Stimulated activated CD8-positive, alpha-beta memory T cell treated with anti-CD3 and anti-CD28 coated beads, Interleukin-12 subunit alpha, Interleukin-12 subunit beta, amount 100 ng/mL, for 4 hours (primary cell): ENCODE measurements around the gene TRIM42.

Experiments
- DNase-seq: peaks from one replicate; pipeline ENCODE4 v3.0.0-alpha.2; 2020; ENCODE audit warnings: low read depth

TRIM42 gene

GRCh38 chr3:140677764-140678163, at the start of gene TRIM42:
TSS of gene TRIM42 (plus strand) at chr3:140678064. CDS start at chr3:140678230, 166 bp downstream.
- no peak for DNase-seq

- no peak for DNase-seq
These were observed 49.3 kb upstream of the TRIM42 start for GRCh38 chr3:140628606-140629005.

DNA sequence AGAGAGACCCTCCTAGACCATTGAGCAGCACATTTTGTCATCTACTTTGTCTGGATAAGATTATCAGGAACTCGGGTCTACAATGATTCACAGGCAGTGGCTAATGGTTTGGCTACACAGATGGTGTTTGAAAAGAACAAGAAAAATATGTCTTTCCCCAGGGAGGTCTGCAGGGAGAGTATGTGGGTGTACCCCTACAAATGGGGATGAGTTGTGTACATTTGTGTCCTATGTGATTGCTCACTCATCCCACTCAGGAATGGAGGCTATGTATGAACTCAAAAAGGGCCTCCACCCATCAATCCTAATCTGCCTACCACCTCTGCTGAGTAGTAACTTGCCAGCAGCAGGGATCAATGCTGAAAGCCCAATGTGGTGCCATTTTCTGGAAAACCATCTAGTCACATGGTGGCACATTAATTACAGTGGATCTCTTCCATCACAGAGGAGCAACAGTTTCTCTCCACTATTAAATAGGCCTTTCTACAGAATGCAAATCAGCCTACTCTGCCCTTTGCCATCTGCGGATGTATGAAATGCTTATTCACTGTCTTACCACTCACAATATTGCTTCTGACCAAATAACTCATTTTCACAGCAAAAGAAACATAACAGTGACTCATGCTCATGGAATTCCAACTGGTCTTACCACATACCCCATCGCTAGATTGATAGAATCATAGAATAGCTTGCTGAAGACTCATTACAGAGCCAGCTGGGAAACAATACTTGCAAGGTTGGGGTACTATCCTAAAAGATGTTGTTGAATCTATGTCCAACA, 48.3 kb upstream of the TRIM42 start:
- DNase-seq: no peak

GRCh38 chr3:140630366-140630765, 47.5 kb upstream of the TRIM42 start:
- no peak for DNase-seq

- no peak for DNase-seq
These were observed 47.0 kb upstream of the TRIM42 start for GRCh38 chr3:140630866-140631265.

DNA sequence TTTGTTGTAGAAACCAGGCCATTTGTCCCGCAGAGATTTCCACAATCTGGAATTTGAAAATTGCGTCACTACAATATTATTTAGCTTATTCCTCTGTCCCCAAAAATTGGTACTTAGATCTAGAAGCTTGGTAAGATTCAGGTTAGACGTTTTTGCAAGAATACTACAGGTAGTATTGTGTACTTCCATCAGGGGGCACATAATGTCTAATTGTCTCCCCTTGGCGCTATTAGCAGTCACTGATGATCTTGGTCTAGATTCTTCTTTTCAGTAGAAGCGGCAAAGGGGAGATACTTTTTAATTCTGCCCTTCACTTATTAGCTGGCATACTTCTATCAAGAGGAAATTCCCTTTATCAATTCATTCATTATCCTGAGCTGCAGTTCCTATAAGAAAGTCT, 42.6 kb upstream of the TRIM42 start:
- DNase-seq: no peak

GRCh38 chr3:140636406-140637138, 41.3 kb upstream of the TRIM42 start:
- no peak for DNase-seq

DNA sequence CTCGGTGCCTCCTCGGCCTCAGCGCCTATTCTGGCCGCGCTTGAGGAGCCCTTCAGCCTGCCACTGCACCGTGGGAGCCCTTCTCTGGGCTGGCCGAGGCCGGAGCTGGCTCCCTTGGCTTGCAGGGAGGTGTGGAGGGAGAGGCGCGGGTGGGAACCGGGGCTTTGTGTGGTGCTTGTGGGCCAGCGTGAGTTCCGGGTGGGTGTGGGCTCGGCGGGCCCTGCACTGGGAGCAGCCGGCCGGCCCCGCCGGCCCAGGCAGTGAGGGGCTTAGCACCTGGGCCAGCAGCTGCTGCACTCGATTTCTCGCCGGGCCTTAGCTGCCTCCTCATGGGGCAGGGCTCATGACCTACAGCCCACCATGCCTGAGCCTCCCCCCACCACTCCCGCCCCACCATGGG, 26.6 kb upstream of the TRIM42 start:
- no peak for DNase-seq

DNA sequence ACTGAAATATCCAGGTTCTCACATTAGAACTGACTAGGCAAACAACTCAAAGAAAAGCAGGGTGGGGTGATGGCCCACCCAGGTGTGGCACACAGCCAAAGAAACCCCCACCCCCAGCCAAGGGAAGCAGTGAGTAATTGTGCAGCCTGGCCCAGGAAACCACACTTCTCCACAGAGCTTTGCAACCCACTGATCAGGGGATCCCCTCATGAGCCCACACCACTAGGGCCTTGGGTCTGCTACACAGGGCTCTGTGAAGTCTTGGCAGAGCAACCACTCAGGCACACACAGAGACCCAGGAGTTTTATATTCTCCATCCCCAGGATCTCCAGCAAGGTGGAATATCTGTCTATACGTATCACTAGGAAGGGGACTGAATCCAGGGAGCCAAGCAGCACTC, 22.2 kb upstream of the TRIM42 start:
- no peak for DNase-seq

- no peak for DNase-seq
These were observed 13.8 kb upstream of the TRIM42 start for GRCh38 chr3:140664111-140664510.

DNA sequence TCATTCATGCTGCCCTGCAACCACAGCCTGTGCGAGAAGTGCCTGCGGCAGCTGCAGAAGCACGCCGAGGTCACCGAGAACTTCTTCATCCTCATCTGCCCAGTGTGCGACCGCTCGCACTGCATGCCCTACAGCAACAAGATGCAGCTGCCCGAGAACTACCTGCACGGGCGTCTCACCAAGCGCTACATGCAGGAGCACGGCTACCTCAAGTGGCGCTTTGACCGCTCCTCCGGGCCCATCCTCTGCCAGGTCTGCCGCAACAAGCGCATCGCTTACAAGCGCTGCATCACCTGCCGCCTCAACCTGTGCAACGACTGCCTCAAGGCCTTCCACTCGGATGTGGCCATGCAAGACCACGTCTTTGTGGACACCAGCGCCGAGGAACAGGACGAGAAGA, 4.7 kb downstream of the TRIM42 start:
- no peak for DNase-seq

GRCh38 chr3:140686128-140686527, 8.3 kb downstream of the TRIM42 start:
- no peak for DNase-seq

DNA sequence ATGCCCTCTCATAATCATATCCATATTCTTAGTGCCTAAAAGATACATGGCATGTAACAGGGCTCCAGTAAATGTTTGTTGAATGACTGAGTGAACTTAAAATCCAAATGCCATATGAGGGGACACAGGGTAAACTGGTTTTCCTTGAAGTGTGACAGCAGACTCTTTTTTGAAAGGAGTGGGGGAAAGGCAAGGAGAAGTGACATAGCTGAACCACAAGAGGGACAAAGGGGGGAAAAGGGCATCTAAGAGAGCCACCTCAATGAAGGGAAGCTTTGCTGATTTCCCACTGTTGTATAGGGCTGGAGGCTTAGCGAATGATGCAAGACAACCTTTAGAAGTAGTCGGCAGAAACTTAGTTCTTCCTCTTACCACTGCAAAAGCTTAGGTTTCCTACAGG, 9.1 kb downstream of the TRIM42 start:
- no peak for DNase-seq

DNA sequence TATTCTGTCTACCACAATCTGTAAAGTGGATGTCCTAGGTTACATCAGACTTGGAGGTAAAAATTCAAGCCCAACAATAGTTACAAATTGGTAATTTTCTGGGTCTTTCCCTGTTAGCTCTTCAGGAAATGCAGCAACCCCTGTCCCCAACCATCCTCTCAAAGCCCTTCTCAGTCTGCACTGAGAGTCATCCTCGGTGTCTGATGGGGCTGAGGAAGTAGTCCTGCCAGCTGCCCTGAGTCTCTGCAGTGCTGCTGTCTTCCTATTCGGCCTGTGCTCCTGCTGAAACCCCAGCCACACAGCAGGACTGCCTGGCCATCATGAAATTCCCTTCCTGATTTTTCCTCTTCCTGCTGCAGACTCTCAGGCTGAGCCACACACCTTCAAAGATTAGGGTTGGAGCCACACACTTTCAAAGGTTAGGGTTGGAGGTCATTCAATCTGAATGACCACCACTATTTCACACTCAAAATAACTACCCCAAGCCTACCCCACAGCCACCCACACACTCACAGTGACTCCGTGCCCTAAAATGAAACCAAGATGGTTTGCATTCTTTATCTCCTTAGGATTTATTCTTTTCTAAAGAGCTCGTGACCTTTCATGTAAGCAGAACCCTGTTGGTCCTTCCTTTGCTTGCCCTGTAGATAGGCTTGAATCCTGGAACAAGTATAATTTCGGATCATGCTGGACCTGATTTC, 17.6 kb downstream of the TRIM42 start:
- DNase-seq: no peak

DNA sequence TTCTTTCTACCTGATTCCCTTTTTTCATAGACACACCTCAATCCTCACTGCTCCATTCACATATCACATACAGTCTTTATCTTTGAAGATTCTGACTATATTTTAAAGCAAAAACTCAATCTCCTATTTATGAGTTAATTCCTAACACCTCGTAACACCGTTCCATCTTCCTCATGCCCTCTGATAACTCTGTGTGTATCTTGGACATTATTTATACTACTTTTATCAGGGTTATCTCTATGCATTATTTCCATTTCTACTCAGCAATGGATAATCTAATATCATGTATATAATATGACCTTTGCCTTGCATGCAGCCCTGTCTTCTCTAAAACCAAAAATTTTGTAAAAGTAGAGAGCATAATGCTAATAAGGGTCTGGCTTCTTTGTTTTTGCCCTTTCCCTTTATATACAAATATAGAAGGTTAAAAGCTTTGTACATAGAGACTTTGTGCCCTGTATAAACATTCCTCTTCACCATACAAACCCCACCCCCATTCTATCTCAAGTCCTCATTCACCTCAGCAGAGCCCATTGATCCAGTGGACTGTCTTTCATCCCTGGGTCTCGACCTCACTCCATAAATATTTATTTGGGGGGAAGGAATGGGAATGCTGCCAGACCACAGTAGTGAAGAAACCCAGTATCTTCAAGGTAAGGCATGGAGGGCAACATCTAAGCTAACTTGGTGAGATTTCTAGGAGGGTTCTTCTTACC, 21.8 kb downstream of the TRIM42 start:
- no peak for DNase-seq

DNA sequence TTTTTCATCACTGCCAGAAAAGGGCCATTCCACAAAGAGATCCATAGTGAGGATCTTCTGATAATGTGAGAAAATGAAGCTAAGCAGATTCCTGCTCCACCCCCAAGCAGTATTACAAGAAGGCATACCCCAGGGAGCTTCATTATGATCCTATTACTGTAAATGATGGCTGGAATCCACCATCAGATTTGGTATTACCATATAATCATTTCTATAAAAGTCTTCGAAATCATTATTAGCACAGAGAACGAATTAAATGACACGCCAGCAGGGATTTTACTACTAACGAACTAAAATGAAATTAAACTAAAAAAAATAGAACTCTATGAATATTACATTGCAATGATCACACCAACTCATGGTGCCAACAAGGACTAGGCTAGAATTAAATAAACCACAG, 24.4 kb downstream of the TRIM42 start:
- DNase-seq: no peak

- DNase-seq: no peak
These were observed 25.6 kb downstream of the TRIM42 start for GRCh38 chr3:140703496-140703895.

DNA sequence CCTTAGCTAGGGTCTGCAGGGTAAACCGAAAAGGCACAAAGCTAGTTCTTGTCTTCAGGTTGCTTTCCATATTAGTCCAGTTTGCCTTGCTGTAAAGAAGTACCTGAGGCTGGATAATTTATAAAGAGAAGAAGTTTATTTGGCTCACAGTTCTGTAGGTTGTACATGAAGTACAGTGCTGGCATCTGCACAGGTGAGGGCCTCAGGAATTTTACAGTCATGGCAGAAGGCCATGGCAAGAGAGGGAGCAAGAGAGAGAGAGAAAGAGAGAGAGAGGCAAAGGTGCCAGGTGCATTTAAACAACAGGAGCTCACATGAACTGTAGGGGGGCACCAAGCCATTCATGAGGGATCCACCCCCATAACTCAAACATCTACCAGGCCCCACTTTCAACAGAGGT, 26.9 kb downstream of the TRIM42 start:
- DNase-seq: no peak

DNA sequence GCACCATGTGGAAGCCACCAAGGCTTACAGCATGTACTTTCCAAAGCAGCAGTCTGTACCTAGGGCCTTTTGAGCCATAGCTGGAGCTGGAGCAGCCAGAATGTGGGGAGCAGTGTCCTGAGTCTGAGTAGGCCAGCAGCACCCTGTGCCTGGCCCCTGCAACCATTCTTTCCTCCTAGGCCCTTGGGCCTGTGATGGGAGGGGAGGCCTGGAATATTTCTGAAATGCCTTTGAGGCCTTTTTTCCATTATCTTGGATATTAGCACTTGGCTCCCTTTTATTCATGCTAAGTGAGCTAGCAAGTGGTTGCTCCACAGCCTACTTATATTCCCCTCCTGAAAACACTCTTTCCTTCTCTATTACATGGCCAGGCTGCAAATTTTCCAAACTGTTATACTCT, 28.1 kb downstream of the TRIM42 start:
- no peak for DNase-seq

GRCh38 chr3:140706360-140706759, 28.5 kb downstream of the TRIM42 start:
- no peak for DNase-seq

DNA sequence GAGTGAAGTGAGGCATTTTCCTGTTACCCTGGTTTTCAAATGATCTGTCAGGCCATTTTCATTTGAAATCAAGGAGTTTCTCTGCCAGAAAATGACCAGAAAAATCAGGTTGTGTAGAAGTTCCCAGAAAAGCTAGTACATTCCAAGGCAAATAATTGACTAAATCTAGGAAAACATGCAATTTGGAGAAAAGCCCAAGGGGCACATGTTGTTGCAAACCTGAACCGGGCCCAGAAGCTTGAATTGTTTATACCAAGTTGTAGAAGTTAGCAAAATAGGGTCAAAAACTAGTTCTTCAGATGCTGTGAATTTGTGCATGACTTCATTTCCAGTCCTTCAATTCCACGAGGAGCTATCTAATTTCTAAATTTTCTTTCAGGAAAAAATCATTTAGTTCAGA, 31.0 kb downstream of the TRIM42 start:
- DNase-seq: no peak

DNA sequence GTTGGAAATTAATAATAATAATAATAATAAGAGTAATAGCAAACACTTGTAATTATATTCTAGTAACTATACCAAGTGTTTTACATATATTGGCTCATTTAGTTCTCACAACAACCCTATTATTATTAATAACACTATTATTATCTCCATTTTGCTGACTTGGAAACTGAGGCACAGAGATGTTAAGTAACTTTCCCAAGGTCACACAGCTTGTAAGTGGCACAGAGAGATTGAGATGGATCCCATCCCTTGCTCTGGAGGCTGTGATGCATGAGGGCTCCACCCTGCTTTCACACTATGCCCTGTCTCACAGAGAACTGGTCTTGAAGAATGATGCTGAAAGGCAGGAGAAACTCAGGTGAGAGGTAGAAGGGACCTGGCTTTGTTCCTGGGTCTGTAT, 31.9 kb downstream of the TRIM42 start:
- DNase-seq: no peak
